Measurements from ENCODE around the gene TAF10. TPM values are rescaled to one million over a fixed set of nuclear protein-coding genes. Genes with fewer than 3 reads are reported as not detected.

The TAF10 gene
- total RNA-seq, 1 experiment from 2014 or later: 142 TPM

DNA sequence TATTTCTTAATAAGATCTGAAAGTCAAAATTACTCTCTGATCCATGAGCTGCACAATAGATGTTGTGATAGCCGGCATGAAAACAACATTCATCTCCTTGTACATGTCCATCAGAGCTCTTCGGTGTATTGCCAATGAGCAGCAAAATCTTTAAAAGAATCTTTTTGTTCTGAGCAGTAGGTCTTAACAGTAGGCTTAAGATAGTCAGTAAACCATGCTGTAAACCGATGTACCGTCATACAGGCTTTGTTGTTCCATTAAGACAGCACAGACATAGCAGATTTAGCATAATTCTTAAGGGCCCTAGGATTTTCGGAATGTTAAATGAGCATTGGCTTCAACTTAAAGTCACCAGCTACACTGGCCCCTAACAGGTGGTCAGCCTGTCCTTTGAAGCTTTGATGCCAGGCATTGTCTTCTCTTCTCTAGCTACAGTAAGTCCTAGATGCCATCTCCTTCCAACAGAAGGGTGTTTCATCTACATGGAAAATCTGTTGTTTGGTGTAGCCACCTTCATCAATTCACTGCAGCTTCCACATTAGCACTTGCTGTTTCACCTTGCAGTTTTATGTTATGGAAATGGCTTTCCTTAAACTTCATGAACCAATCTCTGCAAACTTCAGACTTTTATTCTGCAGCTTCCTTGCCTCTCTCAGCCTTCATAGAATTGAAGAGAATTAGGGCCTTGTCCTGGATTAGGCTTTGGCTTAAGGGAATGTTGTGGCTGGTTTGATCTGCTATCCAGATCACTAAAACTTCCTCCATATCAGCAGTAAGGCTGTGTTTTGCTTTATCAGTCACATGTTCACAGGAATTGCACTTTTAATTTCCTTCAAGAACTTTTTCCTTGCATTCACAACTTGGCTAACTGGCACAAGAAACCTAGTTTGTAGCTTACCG is 37.0 kb downstream of the TAF10 start:
- BruUV-seq (replicated peaks): no TSS peak
- Histone ChIP-seq H3K4me1 (no peaks in the 10 kb centered on the region), H3K27me3 (replicated peaks; ENCODE audit: control insufficient read depth, insufficient read depth, low read length) (no peaks in the 10 kb centered on the region), H3K4me3 (ENCODE audit: low read depth, low read length) (no peak overlapping the region), H3K36me3 (ENCODE audit: control insufficient read depth, insufficient read depth, low read length) (no peaks in the 10 kb centered on the region; the same call in 1 of the 2 replicates), H3K9me3 (no peaks in the 10 kb centered on the region)
- Mint-ChIP-seq H3K36me3 (ENCODE audit: insufficient read depth, unreplicated experiment) (no peaks in the 10 kb centered on the region), H3K27ac (ENCODE audit: unreplicated experiment) (no peak overlapping the region), H3K4me1 (ENCODE audit: low read depth, unreplicated experiment) (no peaks in the 10 kb centered on the region), H3K9me3 (ENCODE audit: unreplicated experiment) (no peaks in the 10 kb centered on the region), H3K27me3 (ENCODE audit: insufficient read depth, unreplicated experiment) (no peaks in the 10 kb centered on the region), H3K4me3 (ENCODE audit: unreplicated experiment) (no peak overlapping the region)
- intact Hi-C loops (cut with micrococcal nuclease; ENCODE audit: unreplicated experiment): no loop called here
- DNase-seq: no peak
- ChIA-PET POLR2A (no interaction called here), CTCF (interaction anchor here (0.6 kb wide), 1 partner anchor 156 kb away, joined by 3 read pairs; the partner anchor contains the start of gene APBB1)
- TF ChIP-seq, protein P1, sequence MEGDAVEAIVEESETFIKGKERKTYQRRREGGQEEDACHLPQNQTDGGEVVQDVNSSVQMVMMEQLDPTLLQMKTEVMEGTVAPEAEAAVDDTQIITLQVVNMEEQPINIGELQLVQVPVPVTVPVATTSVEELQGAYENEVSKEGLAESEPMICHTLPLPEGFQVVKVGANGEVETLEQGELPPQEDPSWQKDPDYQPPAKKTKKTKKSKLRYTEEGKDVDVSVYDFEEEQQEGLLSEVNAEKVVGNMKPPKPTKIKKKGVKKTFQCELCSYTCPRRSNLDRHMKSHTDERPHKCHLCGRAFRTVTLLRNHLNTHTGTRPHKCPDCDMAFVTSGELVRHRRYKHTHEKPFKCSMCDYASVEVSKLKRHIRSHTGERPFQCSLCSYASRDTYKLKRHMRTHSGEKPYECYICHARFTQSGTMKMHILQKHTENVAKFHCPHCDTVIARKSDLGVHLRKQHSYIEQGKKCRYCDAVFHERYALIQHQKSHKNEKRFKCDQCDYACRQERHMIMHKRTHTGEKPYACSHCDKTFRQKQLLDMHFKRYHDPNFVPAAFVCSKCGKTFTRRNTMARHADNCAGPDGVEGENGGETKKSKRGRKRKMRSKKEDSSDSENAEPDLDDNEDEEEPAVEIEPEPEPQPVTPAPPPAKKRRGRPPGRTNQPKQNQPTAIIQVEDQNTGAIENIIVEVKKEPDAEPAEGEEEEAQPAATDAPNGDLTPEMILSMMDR (IDR thresholded peaks at IDR 0.05; ENCODE audit: insufficient read depth in 1 of 2, low read depth in 1 of 2, low read length in 1 of 2, severe bottlenecking in 1 of 2, unreplicated experiment in 1 of 2): no peak

DNA sequence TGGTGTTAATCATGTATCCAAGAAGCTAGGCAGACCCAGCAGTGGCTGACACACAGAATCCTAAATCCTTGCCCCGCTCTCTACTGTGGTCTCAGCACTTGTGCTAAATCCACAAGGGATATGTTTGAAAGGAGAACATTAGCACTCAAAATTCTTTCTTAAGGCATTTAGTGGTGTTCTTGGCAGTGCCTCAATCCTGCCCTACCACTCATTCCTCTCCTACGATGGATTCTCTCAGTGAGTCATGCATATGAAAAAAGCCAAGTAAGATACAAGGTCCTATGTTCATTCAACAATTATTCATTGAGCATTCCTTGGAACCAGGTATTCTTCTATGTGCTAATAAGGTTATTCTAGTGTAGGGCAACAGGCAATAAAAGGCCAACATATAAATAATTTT is 39.8 kb downstream of the TAF10 start:
- no TSS peak for BruUV-seq (replicated peaks)
- Histone ChIP-seq H3K9me3 (no peaks in the 10 kb centered on the region), H3K36me3 (ENCODE audit: control insufficient read depth, insufficient read depth, low read length) (no peaks in the 10 kb centered on the region), H3K4me1 (no peaks in the 10 kb centered on the region), H3K27me3 (replicated peaks; ENCODE audit: control insufficient read depth, insufficient read depth, low read length) (no peaks in the 10 kb centered on the region), H3K4me3 (ENCODE audit: low read depth, low read length) (no peak overlapping the region)
- ChIA-PET POLR2A (no interaction called here), CTCF (no interaction called here)
- intact Hi-C loops (cut with micrococcal nuclease; ENCODE audit: unreplicated experiment): no loop called here
- no peak for DNase-seq
- H3K27me3 Mint-ChIP-seq (ENCODE audit: insufficient read depth, unreplicated experiment): no peaks in the 10 kb centered on the region
- no peaks in the 10 kb centered on the region for H3K4me1 Mint-ChIP-seq (ENCODE audit: low read depth, unreplicated experiment)
- H3K36me3 Mint-ChIP-seq (ENCODE audit: insufficient read depth, unreplicated experiment): no peaks in the 10 kb centered on the region
- TF ChIP-seq, protein P1 (IDR thresholded peaks at IDR 0.05; ENCODE audit: insufficient read depth in 1 of 2, low read depth in 1 of 2, low read length in 1 of 2, severe bottlenecking in 1 of 2, unreplicated experiment in 1 of 2): no peak
- no peak overlapping the region for H3K27ac Mint-ChIP-seq (ENCODE audit: unreplicated experiment)
- no peaks in the 10 kb centered on the region for H3K9me3 Mint-ChIP-seq (ENCODE audit: unreplicated experiment)
- H3K4me3 Mint-ChIP-seq (ENCODE audit: unreplicated experiment): no peak overlapping the region

DNA sequence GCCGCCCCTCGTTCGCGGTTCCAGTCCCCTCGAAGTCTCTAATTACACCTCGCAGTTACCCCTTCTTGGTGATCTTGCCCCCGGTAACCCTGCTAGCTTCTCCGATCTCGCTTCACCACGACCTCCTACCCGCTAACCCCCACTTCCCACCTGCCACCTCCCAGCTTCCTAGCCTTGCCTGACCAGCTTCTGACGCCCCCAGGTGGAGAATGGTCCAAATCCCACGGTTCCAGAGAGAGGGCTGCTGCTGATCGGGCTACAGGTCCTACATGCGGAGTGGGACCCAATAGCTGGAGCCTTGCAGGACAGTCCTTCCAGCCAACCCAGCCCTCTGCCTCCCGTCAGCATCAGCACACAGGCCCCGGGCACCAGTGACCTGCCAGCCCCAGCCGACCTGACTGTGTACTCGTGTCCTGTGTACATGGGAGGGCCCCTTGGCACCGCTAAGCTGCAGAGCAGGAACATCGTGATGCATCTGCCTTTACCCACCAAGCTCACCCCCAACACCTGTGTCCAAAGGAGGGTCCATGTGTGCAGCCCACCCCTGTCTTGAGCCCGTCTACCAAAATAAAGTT is 40.5 kb downstream of the TAF10 start:
- H3K9me3 Mint-ChIP-seq (ENCODE audit: unreplicated experiment): no peaks in the 10 kb centered on the region
- H3K27ac Mint-ChIP-seq (ENCODE audit: unreplicated experiment): no peak overlapping the region
- ChIA-PET POLR2A (no interaction called here), CTCF (no interaction called here)
- H3K27me3 Mint-ChIP-seq (ENCODE audit: insufficient read depth, unreplicated experiment): no peaks in the 10 kb centered on the region
- no peak for DNase-seq
- Histone ChIP-seq H3K4me1 (no peaks in the 10 kb centered on the region), H3K9me3 (no peaks in the 10 kb centered on the region), H3K36me3 (ENCODE audit: control insufficient read depth, insufficient read depth, low read length) (no peaks in the 10 kb centered on the region), H3K27me3 (replicated peaks; ENCODE audit: control insufficient read depth, insufficient read depth, low read length) (no peaks in the 10 kb centered on the region), H3K4me3 (ENCODE audit: low read depth, low read length) (no peak overlapping the region)
- no peaks in the 10 kb centered on the region for H3K36me3 Mint-ChIP-seq (ENCODE audit: insufficient read depth, unreplicated experiment)
- intact Hi-C loops (cut with micrococcal nuclease; ENCODE audit: unreplicated experiment): no loop called here
- H3K4me3 Mint-ChIP-seq (ENCODE audit: unreplicated experiment): no peak overlapping the region
- TF ChIP-seq, protein P1 (IDR thresholded peaks at IDR 0.05; ENCODE audit: insufficient read depth in 1 of 2, low read depth in 1 of 2, low read length in 1 of 2, severe bottlenecking in 1 of 2, unreplicated experiment in 1 of 2): no peak
- no peaks in the 10 kb centered on the region for H3K4me1 Mint-ChIP-seq (ENCODE audit: low read depth, unreplicated experiment)
- no TSS peak for BruUV-seq (replicated peaks)

Measured in Caco-2 (cell line).